ENCODE measurements around the gene ZMAT5. TPM values are rescaled to one million over a fixed set of nuclear protein-coding genes. Genes with fewer than 3 reads are reported as not detected.

Gene ZMAT5
- total RNA-seq, 1 donor = 14.2 TPM

DNA sequence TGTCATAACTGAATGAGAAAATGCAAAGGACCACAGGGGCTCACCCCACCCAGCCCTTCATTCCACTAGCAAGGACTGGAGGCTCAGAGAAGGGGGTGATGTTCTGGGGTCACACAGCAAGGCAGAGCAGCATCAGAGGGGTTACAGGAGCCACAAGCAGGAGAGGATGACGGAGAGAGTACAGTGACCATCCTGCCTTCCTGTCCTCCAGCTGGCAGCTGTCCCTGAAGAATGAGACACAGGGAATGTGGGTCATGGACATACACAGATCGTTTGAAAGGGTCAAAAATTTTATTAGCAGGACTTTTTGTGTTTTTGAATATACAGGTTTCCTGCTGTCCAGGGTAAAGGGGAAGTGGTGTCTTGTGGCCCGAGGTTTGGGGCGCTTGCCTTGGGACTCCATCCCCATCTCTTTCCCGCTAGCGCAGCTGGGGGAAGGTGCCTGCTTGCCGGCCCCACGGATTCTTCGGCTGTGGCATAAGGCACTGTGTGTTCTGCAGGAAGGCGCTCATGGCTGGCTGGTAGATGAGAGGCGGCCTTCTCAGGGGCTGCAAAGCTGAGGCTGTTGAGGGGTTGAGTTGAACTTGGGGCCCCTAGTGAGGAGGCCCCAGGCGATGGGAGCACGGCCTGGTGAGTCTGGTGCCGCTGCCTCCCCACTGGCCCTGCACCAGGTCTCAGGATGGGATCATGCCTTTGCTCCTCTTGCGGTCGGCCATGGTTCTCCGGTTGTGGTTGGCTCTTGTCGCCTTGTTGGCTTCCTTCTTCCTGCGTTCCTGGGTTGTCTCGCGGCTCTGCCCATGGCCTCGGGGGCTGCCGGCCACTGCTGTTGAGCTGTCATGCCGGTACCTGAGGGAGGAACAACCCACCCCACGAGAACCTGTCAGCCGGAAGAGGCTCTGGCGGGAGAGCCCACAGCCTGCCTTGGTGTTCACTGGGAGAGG, 21.8 kb upstream of the ZMAT5 start:
- no peak for DNase-seq (ENCODE audit: low read depth)
- no peak overlapping the region for H3K4me3 ChIP-seq (ENCODE audit: low read depth, low read length)
- TF ChIP-seq, protein P1, sequence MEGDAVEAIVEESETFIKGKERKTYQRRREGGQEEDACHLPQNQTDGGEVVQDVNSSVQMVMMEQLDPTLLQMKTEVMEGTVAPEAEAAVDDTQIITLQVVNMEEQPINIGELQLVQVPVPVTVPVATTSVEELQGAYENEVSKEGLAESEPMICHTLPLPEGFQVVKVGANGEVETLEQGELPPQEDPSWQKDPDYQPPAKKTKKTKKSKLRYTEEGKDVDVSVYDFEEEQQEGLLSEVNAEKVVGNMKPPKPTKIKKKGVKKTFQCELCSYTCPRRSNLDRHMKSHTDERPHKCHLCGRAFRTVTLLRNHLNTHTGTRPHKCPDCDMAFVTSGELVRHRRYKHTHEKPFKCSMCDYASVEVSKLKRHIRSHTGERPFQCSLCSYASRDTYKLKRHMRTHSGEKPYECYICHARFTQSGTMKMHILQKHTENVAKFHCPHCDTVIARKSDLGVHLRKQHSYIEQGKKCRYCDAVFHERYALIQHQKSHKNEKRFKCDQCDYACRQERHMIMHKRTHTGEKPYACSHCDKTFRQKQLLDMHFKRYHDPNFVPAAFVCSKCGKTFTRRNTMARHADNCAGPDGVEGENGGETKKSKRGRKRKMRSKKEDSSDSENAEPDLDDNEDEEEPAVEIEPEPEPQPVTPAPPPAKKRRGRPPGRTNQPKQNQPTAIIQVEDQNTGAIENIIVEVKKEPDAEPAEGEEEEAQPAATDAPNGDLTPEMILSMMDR (IDR thresholded peaks at IDR 0.05; ENCODE audit: insufficient read depth, low read depth, low read length) = no peak

DNA sequence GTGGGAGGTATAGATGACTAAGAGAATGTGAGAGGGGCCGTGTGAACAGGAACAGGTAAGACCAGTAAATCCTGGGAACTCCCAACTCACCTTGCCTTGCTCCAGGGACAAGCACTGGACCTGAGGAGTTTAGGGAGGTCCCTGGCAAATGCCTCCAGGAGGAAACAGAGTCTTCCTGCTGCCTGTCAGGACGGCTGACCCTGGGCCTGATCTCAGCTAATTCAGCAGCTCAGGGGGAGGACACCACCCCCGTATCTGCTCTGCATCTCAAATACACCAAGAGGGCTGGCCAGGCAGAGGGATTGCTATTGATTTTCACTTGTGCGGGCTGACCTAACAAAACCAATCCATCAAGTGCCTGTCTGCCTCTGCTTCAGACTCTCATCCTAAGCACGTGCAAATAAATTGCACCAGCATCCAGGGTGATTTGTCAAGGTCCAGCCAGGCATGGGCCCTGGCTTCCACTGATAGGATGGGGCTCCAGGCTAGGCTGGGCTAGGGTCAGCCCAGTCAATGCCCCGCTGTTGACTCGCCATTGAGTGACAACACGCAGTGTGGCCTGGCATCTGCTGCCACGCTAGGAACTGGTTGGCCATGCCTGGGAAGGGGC, 20.7 kb upstream of the ZMAT5 start:
- TF ChIP-seq, protein P1 (IDR thresholded peaks at IDR 0.05; ENCODE audit: insufficient read depth, low read depth, low read length) = no peak

DNA sequence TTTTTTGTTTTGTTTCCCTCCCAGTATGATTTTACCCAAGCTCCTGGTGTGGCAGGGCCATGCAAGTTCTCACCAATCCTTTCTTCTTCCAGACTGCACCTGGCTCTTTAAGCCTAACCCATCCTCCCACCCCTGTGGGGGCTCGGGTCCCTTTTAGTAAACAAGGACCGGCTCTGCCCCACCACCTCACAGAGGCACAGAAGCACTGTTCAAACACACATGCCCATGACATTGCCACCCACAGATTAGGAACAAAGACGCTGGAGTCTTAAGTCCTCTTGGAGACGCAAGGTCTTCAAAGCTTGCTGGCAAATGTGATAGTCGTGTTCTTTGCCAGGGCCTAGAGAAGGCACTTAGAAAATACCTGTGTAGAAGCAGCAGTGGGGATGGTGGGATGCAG, 19.2 kb upstream of the ZMAT5 start:
- H3K4me3 ChIP-seq (ENCODE audit: low read depth, low read length) = no peak overlapping the region
- no peak for DNase-seq (ENCODE audit: low read depth)
- TF ChIP-seq, protein P1 (IDR thresholded peaks at IDR 0.05; ENCODE audit: insufficient read depth, low read depth, low read length) = no peak

More for the DNA sequence above, 20.7 kb upstream of the ZMAT5 start:
- H3K4me3 ChIP-seq (ENCODE audit: low read depth, low read length) = no peak overlapping the region
- no peak for DNase-seq (ENCODE audit: low read depth)

DNA sequence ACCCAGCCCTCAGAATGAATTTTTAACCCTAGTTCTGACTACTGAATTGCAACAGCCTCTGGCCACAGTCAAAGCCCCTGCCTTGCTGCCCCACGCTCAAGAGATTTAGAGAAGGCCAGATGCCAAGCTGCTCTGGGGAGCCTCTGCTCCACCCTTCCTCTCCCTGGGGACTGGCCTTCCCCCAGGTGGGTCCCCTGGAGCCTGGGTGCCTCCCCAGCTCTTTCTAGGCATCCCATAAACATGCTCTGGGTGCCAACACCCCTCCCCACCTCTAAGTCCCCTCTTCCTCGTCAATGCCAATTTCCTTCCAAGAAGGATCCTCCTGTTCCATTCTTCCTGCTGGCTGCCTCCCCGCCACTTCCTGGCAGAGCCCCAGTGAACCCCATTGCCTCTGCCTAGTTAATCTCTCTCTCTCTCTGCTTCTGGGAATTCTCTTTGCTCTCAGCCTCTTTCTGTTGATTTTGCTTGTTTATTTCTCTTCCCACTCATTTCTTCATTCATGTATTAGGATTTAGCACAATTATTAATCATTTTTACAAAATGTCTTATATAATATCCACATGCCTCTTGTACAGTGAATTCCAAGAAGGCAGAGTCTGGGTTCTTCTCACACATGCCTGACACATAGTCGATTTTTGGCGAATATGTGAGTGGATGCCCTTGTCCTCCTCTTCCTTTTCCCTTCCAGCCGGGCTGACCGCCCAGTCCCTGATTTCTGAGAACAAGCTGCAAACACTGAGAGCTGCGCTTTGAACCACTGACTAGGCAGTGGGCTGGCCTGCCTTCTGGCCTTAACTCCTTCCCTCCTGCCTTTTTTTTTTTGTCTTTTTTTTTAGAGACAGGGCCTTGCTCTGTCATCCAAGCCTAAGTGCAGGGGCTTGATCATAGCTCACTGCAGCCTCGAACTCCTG, 17.9 kb upstream of the ZMAT5 start:
- no peak for DNase-seq (ENCODE audit: low read depth)
- H3K4me3 ChIP-seq (ENCODE audit: low read depth, low read length) = no peak overlapping the region
- TF ChIP-seq, protein P1 (IDR thresholded peaks at IDR 0.05; ENCODE audit: insufficient read depth, low read depth, low read length) = no peak

DNA sequence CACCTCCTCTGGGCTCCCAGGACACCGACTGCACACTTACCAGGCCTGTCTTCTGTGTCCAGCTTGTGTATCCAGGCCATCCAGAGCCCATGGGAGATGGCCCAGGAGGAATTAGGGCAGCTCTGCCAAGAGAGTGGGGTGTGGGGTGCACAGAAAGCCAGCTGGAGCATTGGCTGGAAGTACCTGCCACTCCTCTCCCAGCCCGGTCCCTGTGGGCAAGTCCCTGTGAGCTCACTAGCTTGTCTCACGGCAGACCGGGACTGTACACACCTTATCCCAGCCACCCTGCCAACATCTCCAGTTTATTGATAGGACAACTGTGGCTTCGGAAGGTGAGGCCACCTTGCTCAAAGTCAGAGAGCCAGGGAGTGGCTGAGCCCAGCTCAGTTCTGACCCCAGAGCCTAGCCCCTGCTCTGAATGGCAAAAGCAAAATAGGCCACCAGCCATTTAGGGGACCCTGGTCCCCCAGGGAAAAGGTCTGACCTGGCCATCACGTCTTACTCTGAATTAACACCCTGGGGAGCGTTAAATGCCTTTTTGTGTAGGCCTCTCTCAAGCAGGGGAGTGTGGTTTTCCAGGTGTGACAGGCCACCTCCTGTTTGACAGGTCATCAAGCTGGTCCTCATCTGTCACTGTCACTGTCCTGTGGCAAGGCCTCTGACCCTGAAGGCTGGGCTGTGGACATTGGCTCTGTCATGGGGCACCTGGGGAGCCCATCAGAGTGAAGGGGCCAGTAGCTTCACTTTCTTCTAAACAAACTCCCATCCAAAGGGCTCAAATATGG, 15.4 kb upstream of the ZMAT5 start:
- no peak overlapping the region for H3K4me3 ChIP-seq (ENCODE audit: low read depth, low read length)
- DNase-seq (ENCODE audit: low read depth) = no peak
- TF ChIP-seq, protein P1 (IDR thresholded peaks at IDR 0.05; ENCODE audit: insufficient read depth, low read depth, low read length) = no peak
